GM12874 (cell line): Measurements from ENCODE around the gene IKZF1.

Experiments
- TF ChIP-seq, protein P1 (sequence below): IDR thresholded peaks from 2 replicates; pipeline ENCODE4 v1.5.1; 2011; ENCODE audit warnings: low read depth, mild to moderate bottlenecking, control low read depth, low read length, moderate library complexity; ENCODE audit not compliant: insufficient read depth

The IKZF1 gene

DNA sequence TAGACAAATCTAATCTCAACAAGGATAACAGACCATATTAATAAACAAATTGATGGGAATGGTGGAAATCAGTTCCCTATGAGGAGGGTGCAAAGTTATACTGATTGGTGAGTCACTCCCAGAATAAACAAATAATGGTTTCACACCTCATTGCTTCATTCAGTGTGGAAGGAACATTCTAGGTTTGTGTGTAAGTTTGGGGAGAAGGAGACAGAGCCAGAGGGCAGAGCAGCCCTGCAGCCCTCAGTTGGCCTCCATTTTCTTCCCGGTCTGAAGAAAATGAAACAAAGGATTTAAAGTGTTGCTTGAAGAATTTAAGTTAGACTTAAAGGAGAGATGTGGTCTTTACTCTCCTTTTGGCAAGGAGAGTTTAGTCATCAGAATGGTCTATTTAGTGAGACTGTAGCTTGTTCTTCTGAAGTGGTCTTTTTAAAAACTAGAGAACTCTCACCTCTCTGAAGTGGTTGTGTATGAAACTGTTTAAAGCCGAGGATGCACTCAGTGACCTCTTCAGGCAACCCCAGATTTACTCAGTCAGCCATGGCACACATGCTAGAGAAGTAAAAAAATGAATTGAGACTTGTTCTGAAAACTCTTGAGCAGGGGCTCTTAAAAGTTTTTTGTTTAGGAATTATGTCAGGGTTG is 27.2 kb downstream of the IKZF1 start:
- TF ChIP-seq, protein P1, sequence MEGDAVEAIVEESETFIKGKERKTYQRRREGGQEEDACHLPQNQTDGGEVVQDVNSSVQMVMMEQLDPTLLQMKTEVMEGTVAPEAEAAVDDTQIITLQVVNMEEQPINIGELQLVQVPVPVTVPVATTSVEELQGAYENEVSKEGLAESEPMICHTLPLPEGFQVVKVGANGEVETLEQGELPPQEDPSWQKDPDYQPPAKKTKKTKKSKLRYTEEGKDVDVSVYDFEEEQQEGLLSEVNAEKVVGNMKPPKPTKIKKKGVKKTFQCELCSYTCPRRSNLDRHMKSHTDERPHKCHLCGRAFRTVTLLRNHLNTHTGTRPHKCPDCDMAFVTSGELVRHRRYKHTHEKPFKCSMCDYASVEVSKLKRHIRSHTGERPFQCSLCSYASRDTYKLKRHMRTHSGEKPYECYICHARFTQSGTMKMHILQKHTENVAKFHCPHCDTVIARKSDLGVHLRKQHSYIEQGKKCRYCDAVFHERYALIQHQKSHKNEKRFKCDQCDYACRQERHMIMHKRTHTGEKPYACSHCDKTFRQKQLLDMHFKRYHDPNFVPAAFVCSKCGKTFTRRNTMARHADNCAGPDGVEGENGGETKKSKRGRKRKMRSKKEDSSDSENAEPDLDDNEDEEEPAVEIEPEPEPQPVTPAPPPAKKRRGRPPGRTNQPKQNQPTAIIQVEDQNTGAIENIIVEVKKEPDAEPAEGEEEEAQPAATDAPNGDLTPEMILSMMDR: no peak

DNA sequence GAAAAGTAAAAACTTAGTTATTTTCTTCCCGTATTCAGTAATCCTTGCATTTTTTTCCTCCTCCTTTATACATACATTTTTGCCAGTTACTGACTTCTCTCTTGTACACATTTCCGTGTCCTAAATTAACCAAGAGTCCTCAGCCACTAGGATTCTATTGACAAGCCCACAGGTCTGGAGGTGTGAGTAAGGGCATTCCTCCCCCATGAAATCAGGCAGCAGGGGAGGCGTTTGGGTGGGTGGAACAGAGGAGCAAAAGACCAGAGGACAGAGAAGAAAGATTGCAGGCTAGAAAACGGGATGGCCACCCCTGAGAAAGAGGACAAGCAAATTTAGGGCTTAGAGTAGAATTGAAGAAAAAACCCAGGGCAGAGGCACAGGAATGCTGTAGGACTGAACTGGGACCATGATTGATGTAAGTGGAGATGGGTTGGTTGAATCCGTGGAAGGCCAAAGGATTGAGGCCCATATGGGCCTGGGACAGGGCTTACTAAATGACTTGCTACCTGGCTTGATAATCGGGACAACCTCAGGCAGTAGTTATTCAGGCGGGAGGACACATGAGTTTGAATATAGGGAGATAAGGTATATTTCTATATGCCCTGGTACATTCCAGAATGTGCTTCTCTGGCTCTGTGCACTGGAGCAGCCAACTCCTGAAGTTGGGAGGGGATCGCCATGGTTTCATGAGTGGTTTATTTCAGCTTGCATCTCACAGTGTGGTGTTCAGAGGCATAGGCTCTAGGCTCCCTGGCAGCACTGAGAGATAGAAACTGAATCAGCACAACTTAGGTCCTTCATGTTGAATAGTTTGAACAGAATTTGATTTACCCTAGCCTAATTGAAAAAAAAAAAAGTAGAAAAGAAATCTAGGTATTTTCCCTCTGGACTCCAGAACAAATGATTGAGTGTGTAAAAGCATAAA is 28.0 kb downstream of the IKZF1 start:
- TF ChIP-seq, protein P1: no peak

DNA sequence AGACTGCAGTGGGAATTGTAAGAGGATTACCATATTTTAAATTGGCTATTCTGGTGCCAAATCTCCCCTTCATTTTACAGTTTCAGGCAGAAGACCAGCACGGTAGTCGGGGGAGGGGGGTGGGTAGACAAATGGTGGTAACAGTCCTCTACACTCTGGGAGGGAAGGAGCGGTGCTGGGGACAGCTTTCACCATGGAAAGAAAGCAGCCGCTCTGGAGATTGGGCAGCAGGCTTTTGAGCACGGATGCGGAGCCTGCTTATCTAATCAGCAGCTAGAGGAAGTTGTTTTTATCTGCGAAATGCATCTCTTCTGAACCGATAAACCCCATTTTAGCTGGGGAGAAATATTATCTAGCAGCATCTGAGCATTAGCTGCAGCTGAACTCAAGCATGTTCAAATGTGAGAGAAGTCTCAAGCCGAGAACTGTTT is 28.7 kb downstream of the IKZF1 start:
- TF ChIP-seq, protein P1: no peak

DNA sequence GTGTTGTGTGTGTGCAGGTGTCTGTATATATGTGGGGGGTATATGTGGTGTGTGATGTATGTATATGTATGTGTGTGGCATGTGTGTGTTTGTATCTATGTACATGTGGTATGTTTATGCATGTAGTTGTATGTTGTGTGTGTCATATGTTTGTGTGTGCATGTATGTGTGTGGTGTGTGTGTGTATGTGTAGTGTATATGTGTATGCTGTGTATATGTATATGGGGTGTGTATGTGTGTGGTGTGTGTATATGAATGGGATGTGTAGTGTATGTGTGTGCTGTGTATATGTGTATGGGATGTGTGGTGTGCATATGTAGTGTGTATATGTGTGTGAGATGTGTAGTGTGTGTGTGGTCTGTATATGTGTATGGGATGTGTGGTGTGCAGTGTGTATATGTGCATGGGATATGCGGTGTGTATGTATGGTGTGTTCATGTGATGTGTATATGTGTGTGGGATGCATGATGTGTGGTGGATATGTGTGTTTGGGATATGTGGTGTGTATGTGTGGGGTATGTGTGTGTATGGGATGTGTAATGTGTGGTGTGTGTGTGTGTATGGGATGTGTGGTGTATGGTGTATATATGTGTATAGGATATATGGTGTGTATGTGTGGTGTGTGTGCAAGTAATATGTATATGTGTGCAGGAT is 30.0 kb downstream of the IKZF1 start:
- TF ChIP-seq, protein P1: no peak

DNA sequence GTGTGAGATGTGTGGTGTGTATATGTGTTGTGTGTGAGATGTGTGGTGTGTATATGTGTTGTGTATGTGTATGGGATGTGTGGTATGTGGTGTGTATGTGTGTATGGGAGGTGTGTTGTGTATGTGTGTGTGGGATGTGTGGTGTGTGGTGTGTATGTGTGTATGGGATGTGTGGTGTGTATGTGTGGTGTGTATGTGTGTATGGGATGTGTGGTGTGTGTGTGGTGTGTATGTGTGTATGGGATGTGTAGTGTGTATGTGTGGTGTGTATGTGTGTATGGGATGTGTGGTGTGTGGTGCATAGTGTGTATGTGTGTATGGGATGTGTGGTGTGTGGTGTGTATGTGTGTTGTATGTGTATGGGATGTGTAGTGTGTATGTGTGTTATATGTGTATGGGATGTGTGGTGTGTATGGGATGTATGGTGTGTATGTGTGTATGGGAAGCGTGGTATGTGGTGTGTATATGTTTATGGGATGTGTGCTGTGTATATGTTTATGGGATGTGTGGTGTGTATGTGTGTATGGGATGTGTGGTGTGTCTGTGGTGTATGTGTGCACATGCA is 30.8 kb downstream of the IKZF1 start:
- TF ChIP-seq, protein P1: no peak

DNA sequence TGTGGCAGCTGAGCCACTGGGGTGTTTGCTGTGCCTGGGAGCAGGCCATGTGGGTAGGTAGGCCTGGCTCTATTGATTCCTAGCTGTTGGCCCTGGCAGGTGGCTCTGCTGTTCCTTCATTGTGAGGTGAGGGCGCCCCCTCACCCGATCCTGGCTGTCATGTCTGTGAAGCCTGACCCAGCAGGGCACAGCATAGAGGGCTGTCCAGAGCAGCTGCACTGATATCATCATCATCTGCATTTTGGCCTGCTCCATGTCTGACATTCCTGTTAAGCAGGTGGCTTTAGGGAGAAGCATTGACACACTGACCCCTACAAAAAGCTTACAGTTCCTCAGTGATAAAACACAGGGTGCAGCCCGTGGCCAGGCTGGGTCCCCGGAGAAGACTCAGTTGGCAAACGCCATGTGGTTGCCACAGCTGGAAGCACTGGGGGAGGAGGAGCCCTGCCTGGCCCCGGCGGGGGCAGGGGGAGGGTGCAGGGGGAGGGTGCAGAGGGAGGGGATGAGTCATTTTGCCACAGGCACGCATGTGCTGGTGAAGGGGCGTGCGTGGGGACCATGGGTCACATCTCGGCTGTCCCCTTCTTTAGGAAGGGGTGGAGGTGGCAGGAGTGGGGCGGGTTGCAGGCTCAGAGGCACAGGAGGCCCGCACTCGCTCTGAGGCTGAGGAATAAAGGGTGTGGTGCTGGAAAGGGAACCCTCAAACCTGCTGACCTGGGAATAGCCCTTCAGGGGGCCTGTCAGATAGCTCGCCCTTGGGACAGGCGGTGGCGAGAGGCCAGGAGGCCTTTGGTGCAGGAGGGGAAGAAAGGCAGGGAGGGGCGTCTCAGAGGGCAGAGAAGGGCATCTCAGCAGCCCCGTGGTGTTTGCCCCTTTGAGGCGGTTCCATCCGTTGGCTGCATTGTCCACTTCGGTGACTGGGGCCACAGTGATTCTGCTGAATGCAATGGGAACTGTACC is 31.6 kb downstream of the IKZF1 start:
- TF ChIP-seq, protein P1: 0 out of 2 replicates have a peak, but pooled peaks have one; percentile 23
